A549 (cell line): ENCODE data around the gene CMKLR1. TPM values are rescaled to one million over a fixed set of nuclear protein-coding genes. Genes with fewer than 3 reads are reported as not detected.

Experiments
- ATAC-seq, 2 experiments: fragments of 200-7000 bp in 1 of 2; fragments of >200 bp in 1 of 2; cut with Nextera tagmentation in 1 of 2; cut with Tn5 transposase in 1 of 2; 3 replicates each; pipeline versions ENCODE4 v1.8.0 to v1.9.1; 2018 to 2020; ENCODE audit warnings: mild to moderate bottlenecking in 1 of 2, moderate library complexity in 1 of 2
- CTCF ChIA-PET: fragments of 300-600 bp; sonication (Branson Sonifier 250); formaldehyde crosslinking; extraction: SDS; loops from one replicate; lab custom pipeline; 2021; ENCODE audit warnings: antibody characterized with exemption, inconsistent platforms; lab: Yijun Ruan, JAX
- POLR2A ChIA-PET: fragments of 350-600 bp; formaldehyde crosslinking; extraction: SDS; loops from one replicate; lab custom pipeline; 2021; ENCODE audit warnings: antibody characterized with exemption, inconsistent platforms; lab: Yijun Ruan, JAX
- DNase-seq, 2 experiments: peaks; one replicate each; pipeline versions ENCODE4 v3.0.0 to v3.0.0-alpha.2; 2011 to 2016; ENCODE audit warnings: low read depth in 1 of 2, low spot score in 1 of 2
- FAIRE-seq: peaks from 2 replicates; lab custom pipeline; 2011; peaks lifted over from hg19 to GRCh38; lab: Jason Lieb, UNC
- H3K27ac ChIP-seq, 2 experiments: fragments of >200 bp; sonication (Bioruptor Twin); formaldehyde crosslinking; 3 replicates each; pipeline ENCODE4 v1.5.1; 2016 to 2017
- H3K4me1 ChIP-seq: fragments of >200 bp; sonication (Bioruptor Twin); formaldehyde crosslinking; 3 replicates; pipeline ENCODE4 v1.6.1; 2016
- H3K4me2 ChIP-seq: fragments of >200 bp; sonication (Bioruptor Twin); formaldehyde crosslinking; 3 replicates; pipeline ENCODE4 v1.6.1; 2016
- H3K4me3 ChIP-seq: fragments of >200 bp; sonication (Bioruptor Twin); formaldehyde crosslinking; 3 replicates; pipeline ENCODE4 v1.5.1; 2016
- H3K9me3 ChIP-seq: fragments of >200 bp; sonication (Bioruptor Twin); formaldehyde crosslinking; 3 replicates; pipeline ENCODE4 v1.6.1; 2016
- ATOH8 ChIP-seq: fragments of 250-450 bp; sonication (Bioruptor Pico); IDR thresholded peaks from 2 replicates; pipeline ENCODE4 v1.5.0; 2020; ENCODE audit warnings: low read depth, mild to moderate bottlenecking, moderate library complexity
- CBX2 ChIP-seq: fragments of 200-600 bp; sonication (generic); IDR thresholded peaks from 2 replicates; pipeline ENCODE4 v1.6.1; 2016; ENCODE audit warnings: low read depth, mild to moderate bottlenecking, borderline replicate concordance
- CTCF ChIP-seq: fragments of >200 bp; sonication (Bioruptor Twin); formaldehyde crosslinking; IDR thresholded peaks from 3 replicates; pipeline ENCODE4 v1.5.1; 2016
- E2F6 ChIP-seq: IDR thresholded peaks from 2 replicates; pipeline ENCODE4 v1.6.1; 2012; ENCODE audit warnings: low read depth, borderline replicate concordance
- EHF ChIP-seq: fragments of 250-450 bp; sonication (Bioruptor Pico); IDR thresholded peaks from 2 replicates; pipeline ENCODE4 v1.5.0; 2020; ENCODE audit warnings: mild to moderate bottlenecking
- EHMT2 ChIP-seq: fragments of 200-600 bp; sonication (generic); IDR thresholded peaks from 2 replicates; pipeline ENCODE4 v1.6.1; 2016; ENCODE audit warnings: antibody characterized with exemption, low read depth, mild to moderate bottlenecking, moderate library complexity
- EP300 ChIP-seq, 2 experiments: fragments of >200 bp; sonication (Bioruptor Twin); formaldehyde crosslinking; IDR thresholded peaks; 2 replicates in 1 of 2; 3 replicates in 1 of 2; pipeline ENCODE4 v1.6.1; 2016 to 2017
- FOXS1 ChIP-seq: fragments of 250-450 bp; sonication (Bioruptor Pico); IDR thresholded peaks from 2 replicates; pipeline ENCODE4 v1.5.0; 2020; ENCODE audit warnings: mild to moderate bottlenecking, moderate library complexity
- HEYL ChIP-seq: fragments of 250-450 bp; sonication (Bioruptor Pico); IDR thresholded peaks from 2 replicates; pipeline ENCODE4 v1.8.0; 2021; ENCODE audit warnings: mild to moderate bottlenecking, moderate library complexity
- KDM1A ChIP-seq: fragments of 200-600 bp; sonication (generic); IDR thresholded peaks from 2 replicates; pipeline ENCODE4 v1.6.1; 2016; ENCODE audit warnings: low read depth, mild to moderate bottlenecking
- MAX ChIP-seq: IDR thresholded peaks from 2 replicates; pipeline ENCODE4 v1.6.1; 2012
- MYC ChIP-seq: IDR thresholded peaks from 2 replicates; pipeline ENCODE4 v1.6.1; 2012; ENCODE audit warnings: mild to moderate bottlenecking, inconsistent platforms, low read length, improper control_type of control experiment, borderline replicate concordance
- POLR2A ChIP-seq: IDR thresholded peaks from 2 replicates; pipeline ENCODE4 v1.6.1; 2012; ENCODE audit warnings: mild to moderate bottlenecking, low read length
- RARB ChIP-seq: fragments of 250-450 bp; sonication (Bioruptor Pico); IDR thresholded peaks from 2 replicates; pipeline ENCODE4 v1.8.0; 2021; ENCODE audit warnings: mild to moderate bottlenecking, moderate library complexity
- RCOR1 ChIP-seq: fragments of 150-350 bp; IDR thresholded peaks from 2 replicates; pipeline ENCODE4 v1.6.1; 2014; ENCODE audit warnings: antibody characterized with exemption, low read length, low read depth
- TP53 ChIP-seq: fragments of 250-450 bp; sonication (Bioruptor Pico); IDR thresholded peaks from 2 replicates; pipeline ENCODE4 v1.5.0; 2021; ENCODE audit warnings: mild to moderate bottlenecking, moderate library complexity
- USF2 ChIP-seq: fragments of 450-650 bp; IDR thresholded peaks from 2 replicates; pipeline ENCODE4 v1.6.1; 2014; ENCODE audit warnings: antibody characterized with exemption
- ZSCAN20 ChIP-seq: fragments of 250-450 bp; sonication (Bioruptor Pico); IDR thresholded peaks from 2 replicates; pipeline ENCODE4 v1.8.0; 2022; ENCODE audit warnings: mild to moderate bottlenecking, moderate library complexity
- WGBS: methylation state at CpG from one replicate; pipeline ENCODE4 v1.1.6; 2017; ENCODE audit errors: missing lambda C conversion rate; 5-methylcytosine and 5-hydroxymethylcytosine counted together
- polyA minus RNA-seq: library from RNA; depleted of rRNA, polyadenylated mRNA; stranded (reverse); fragments of >200 nt; gene quantifications from 2 replicates; pipeline ENCODE4 v1.2.3, GENCODE V29; 2011; rRNA and poly(A)+ RNA removed
- polyA plus RNA-seq, 4 experiments: library from polyadenylated mRNA; depleted of rRNA in 3 of 4; stranded (reverse); fragments of >200 nt; fragmentation: RNase III in 1 of 4; extraction: RNeasy Plus Mini Kit Qiagen cat#74134 plus additional on column Dnase treatment in 1 of 4; gene quantifications; 2 replicates in 3 of 4; 3 replicates in 1 of 4; pipeline ENCODE4 v1.2.3, GENCODE V29; 2011 to 2017

Gene CMKLR1
- not detected in 2 replicates for polyA plus RNA-seq (2011; rRNA removed)
- not detected in 2 replicates for polyA plus RNA-seq (2012; cell fraction: cytosol; rRNA removed)
- not detected in 2 replicates for polyA plus RNA-seq (2012; cell fraction: nucleus; rRNA removed)
- polyA plus RNA-seq (2017; fragmentation: RNase III; extraction: RNeasy Plus Mini Kit Qiagen cat#74134 plus additional on column Dnase treatment): not detected in 3 replicates
- polyA minus RNA-seq: 0.04 TPM in 1 of 2 replicates, not detected in the other

- Histone ChIP-seq H3K27ac (no peak within 1 kb of the TSS), H3K9me3 (no peaks in the 10 kb centered on the region), H3K4me2 (no peak within 1 kb of the TSS), H3K4me3 (no peak within 1 kb of the TSS), H3K4me1 (no peaks in the 10 kb centered on the region)
- no peak for TF ChIP-seq EHF (CRISPR knock-in tag)
- no peak for TF ChIP-seq KDM1A
- TF ChIP-seq CBX2: no peak
- no peak for TF ChIP-seq CTCF
- TF ChIP-seq ATOH8 (CRISPR knock-in tag): no peak
- TF ChIP-seq MYC: no peak
- no peak for TF ChIP-seq EHMT2
- no peak for TF ChIP-seq HEYL (CRISPR knock-in tag)
- no peak for TF ChIP-seq TP53
- TF ChIP-seq FOXS1 (CRISPR knock-in tag): no peak
- TF ChIP-seq MAX: no peak
- no peak for TF ChIP-seq RARB (CRISPR knock-in tag)
- TF ChIP-seq RCOR1: no peak
- no peak for TF ChIP-seq ZSCAN20 (CRISPR knock-in tag)
- TF ChIP-seq USF2: no peak
- ChIA-PET POLR2A (no interaction called here), CTCF (no interaction called here)
- 47% methylated on average over 11 of the region's 24 CpGs for WGBS
- ATAC-seq: peak in 1 of 2 experiments; percentile 19; a peak in 2 of 6 replicates
- no peak for FAIRE-seq
- no peak for DNase-seq
Measured at GRCh38 chr12:108338915-108339657, at the start of gene CMKLR1. Gene CMKLR1 (minus strand): TSS chr12:108339311. CDS start chr12:108293591, 45,720 bp downstream.

GRCh38 chr12:108387771-108388170 lies 48.7 kb upstream of the CMKLR1 start:
- CTCF ChIA-PET: no interaction called here
- POLR2A ChIA-PET: no interaction called here
- no peak for TF ChIP-seq HEYL (CRISPR knock-in tag)
- TF ChIP-seq EP300 (IDR thresholded peaks at IDR 0.05): no peak
- no peak for TF ChIP-seq E2F6
- no peak for TF ChIP-seq USF2
- no peak for TF ChIP-seq POLR2A
- 0% methylated on average over 1 of the region's 1 CpG for WGBS
- Histone ChIP-seq H3K4me3 (no peak overlapping the region), H3K27ac (no peak overlapping the region), H3K9me3 (no peaks in the 10 kb centered on the region), H3K4me1 (no peaks in the 10 kb centered on the region), H3K4me2 (no peak overlapping the region)
- no peak for DNase-seq
- no peak for FAIRE-seq
- no peak for ATAC-seq
